Suppressor macrophage (primary cell): ENCODE measurements around the gene SLC6A8.

Experiments
- DNase-seq, 4 experiments: peaks; one replicate each; pipeline ENCODE4 v3.0.0-alpha.2; 2020 to 2022

The SLC6A8 gene

DNA sequence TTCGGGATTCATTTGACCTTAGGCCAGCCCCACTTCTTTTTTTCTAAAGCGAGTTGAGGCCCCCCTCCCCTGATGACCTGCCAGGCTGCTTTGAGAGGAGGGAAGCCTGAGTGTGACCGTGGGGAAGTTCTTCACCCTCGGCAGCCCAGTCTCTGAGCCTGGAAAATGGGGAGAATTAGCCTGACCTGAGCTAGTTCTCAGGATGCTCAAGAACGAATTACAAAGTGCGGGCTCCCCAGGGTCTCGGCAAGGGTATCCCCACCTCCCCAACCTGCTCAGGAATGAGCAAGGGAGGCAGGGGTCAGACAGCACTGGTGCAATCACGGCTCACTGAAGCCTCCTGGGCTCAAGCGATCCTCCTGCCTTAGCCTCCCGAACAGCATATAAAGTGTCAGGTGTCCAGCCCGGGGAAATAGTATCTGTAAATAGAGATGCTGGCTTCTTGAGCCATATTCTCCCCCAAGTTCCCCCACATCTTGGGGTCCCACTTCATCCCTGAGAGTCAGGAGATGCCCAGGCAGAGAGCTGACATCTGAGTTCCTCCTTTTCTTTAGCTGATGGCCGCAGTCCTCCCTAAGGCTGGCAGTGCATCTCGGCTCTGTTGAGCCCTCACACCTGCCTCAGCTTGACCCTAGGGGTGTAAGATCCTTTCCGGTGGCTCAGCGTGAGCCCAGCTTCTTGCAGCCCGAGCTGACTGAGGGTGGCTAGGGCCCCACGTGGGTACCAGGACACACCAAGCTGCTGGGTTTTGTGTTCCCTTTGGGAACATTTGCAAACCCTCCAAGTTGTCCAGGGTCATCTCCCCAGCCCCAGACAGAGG is 39.2 kb upstream of the SLC6A8 start:
- no peak for DNase-seq

DNA sequence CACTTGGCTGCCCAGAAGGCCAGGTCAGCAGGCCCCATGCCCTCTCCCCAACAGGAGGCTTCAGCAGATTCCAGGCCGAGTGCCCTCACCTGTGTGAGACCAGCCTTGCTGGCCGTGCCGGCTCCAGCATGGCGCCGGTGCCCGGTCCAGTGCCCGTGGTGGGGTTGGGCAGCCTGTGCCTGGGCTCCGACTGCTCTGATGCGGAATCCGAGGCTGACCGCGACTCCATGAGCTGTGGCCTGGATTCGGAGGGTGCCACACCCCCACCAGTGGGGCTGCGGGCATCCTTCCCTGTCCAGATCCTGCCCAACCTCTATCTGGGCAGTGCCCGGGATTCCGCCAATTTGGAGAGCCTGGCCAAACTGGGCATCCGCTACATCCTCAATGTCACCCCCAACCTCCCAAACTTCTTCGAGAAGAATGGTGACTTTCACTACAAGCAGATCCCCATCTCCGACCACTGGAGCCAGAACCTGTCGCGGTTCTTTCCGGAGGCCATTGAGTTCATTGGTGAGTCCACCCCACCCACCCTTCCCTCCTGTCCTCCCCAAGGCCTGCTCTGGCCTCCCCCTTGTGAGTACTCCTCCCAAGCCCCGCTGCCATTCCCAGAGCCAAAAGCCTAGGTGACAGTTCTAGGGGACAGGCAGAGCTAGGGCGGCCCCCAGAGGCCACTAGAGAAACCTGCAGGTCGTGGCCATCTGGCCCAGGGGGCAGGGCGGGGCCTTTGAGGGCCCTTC is 38.4 kb upstream of the SLC6A8 start:
- peak; percentile 40 to 78 (median 61) for DNase-seq

DNA sequence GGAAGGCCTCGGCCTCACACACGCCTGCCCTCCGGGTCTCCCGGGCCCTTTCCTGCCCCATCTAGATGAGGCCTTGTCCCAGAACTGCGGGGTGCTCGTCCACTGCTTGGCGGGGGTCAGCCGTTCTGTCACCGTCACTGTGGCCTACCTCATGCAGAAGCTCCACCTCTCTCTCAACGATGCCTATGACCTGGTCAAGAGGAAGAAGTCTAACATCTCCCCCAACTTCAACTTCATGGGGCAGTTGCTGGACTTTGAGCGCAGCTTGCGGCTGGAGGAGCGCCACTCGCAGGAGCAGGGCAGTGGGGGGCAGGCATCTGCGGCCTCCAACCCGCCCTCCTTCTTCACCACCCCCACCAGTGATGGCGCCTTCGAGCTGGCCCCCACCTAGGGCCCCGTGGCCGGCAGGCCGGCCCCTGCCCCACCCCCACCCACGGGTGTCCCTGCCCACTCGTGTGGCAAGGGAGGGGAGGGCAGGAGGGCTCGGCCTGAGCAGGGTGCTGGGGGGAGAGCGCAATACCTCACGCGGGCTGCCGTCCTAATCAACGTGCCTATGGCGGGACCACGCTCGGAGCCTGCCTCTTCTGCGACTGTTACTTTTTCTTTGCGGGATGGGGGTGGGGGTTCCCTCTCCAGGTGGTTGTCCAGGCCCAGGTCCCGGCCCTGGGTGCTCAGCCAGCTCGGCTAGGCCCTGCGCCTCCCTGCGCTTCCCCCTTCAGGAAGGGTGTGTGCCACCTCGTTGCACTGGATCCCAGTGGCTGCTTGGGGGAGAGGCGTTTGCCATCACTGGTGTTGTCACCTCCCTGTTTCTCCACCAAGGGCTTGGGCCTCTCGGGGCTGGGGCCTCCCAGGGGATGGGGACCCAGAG is 37.6 kb upstream of the SLC6A8 start:
- no peak for DNase-seq

GRCh38 chrX:153650959-153651358 is 36.8 kb upstream of the SLC6A8 start:
- no peak for DNase-seq

DNA sequence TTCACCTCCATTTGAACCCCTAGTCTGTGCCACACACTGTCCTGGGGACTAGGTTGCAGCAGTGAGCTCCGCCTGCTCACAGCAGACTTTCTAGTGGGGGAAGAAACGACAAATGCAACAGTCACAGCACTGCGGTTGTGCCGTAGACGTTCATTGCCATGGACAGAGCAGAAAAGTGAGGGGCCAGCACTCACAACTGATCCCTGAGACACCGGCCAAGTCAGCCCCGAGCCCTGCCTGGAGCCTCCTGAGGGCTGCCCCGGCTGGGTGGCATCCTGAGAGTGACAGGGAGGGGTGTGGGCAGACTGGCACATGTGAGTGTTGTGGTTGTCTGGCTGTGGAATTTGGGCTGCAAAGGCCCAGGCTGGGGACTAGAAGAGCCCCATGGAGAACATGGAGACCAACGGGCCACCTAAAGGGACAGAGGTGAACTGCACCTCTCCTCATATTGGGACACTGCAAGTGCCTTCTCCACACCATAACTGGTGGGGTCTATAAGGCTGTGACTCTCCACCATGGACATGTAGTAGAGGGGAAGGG is 36.1 kb upstream of the SLC6A8 start:
- peak in 3 of 4 experiments; percentile 9 to 32 (median 27) for DNase-seq

DNA sequence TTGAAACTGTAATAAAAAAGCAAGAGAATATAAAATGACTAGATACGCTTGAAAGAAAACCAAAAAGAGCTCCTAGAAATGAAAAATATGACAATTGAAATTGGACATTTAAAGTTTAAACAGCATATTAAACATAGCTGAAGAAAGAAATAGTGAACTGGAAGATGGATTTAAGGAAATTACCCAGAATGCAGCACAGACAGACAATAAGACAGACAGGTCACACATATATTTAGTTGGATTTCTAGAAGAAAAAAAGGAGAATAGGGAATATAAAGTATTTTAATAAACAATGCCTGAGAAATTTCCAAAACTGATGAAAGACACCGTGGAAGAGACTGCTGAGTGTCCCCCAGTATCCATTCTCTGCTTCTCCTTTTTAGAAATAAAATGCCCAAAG is 34.2 kb upstream of the SLC6A8 start:
- no peak for DNase-seq

GRCh38 chrX:153657161-153657560 is 30.6 kb upstream of the SLC6A8 start:
- DNase-seq: no peak

- DNase-seq: no peak
Observed at GRCh38 chrX:153659268-153659667, 28.5 kb upstream of the SLC6A8 start.

DNA sequence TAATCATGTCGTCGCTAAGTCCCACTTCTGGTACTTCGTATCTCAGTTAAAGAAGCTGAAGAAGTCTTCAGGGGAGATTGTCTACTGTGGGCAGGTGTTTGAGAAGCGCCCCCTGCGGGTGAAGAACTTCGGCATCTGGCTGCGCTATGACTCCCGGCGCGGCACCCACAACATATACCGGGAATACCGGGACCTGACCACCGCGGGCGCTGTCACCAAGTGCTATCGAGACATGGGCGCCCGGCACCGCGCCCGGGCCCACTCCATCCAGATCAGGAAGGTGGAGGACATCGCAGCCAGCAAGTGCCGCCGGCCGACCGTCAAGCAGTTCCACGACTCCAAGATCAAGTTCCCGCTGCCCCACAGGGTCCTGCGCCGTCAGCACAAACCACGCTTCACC is 25.5 kb upstream of the SLC6A8 start:
- peak; percentile 34 to 69 (median 52) for DNase-seq

DNA sequence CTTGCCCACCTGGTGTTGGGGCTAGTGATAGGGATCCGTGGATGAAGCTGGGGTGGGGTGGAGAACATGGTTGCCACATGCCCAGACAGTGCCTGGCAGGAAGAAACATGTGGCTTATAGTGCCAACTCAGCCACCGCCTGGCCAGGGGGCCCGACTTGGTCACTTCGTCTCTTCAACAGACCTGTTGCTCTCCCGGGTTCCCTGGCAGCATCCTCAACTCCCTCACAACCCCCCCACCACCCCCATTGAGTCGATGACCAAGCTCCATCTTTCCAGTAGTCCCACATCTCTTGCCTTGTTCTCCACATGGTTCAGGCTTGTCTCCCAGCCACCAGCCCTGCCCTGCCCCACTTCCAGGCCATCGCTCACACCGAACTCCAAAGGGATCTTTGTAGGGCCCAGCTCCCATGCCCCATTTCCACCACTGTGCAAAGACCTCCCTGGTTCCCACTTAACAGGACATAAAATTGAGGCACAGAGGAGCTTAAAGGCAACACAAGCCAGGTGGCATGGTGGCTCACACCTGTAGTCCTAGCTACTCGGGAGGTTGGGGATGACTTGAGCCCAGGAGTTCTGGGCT is 21.9 kb upstream of the SLC6A8 start:
- no peak for DNase-seq

DNA sequence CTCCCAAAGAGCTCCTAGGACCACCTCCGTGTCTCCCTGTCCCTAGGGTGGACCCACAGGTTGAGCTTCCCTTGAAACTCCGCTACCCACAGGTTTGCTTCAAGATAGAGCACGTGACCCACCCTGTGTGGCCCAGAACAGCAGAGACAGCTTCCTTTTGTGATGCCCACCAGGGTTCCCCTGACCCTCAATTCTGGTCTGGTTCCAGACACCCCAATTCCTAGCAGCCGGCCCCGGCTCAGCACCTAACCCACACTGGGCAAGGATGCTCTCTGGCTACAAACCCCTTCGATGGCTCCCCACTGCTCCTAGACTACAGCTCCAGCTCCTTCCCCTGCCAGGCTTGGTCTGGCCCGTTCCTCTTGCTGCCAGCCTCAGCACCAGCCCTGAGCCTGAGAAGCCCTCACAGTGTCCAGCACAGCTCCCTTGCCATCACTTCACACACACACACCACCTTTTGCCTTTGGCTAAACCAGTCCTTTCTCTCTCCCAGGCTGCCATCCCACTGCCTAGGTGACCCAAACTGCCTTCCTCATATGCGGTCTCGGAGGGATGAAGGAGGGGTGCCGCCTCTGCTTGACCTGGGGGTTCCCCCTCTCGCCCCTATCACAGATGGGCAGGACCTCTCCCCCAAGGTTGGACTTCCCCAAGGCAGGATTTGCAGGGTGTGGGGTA is 20.3 kb upstream of the SLC6A8 start:
- no peak for DNase-seq

DNA sequence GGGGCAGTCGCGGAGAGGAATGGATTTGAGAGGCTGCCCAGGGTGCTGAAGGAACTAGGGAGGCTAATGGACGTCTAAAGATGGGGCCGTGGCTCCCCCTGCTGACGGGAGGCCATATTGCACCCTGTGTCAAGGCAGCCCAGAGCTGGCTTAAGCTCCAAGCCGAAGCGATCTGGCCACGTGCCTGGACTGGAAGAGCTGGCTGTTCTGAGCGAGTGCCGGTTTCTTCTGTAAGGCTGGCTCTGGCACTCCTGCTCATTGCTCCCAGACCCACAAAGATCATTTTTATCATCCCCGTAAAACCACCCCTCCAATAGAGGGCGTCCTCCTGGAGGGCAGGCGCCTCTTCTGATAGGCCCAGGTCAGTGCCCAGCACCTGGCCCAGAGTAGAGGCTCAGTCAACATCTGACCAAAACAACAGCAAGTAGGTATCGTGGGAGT is 19.8 kb upstream of the SLC6A8 start:
- peak; percentile 79 to 90 (median 86) for DNase-seq

DNA sequence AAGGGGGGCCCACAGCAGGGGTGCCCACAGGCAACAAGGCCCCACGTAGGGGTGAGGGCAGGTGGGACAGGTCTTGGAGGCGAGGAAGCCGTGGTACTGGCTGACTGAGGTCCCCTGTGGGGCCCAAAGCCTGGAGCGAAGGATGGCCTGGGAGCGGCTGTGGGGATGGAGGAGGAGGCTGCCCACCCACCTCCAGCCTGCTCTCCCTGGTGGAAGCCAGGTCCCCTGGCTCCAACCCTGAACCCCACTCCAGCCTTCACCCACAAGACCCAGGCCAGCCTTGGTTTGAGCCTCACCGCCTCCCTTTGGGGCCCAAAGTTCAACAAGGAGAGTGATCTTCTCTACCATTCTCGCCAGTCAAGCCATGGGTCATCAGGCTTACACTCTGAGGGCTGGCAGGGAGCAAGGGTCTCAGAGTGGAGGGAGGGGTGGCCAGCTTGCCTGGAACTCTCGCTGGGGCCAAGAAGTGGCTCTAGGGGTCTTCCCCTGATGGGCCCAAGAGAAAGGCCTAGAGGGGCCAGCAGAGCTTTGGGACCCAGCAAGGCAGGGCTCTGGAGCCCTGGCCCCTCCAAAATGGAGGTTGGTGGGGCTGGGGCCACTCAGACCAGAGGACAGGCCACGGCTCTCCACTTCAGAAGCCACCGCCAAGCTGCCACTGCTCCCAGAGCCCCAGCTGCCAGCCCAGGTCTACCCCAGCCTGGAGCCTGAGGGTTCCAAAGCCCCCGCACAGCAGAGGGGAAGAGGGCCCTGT is 19.1 kb upstream of the SLC6A8 start:
- DNase-seq: no peak

- peak; percentile 31 to 60 (median 46) for DNase-seq
Observed at GRCh38 chrX:153669174-153669890, 18.4 kb upstream of the SLC6A8 start.

DNA sequence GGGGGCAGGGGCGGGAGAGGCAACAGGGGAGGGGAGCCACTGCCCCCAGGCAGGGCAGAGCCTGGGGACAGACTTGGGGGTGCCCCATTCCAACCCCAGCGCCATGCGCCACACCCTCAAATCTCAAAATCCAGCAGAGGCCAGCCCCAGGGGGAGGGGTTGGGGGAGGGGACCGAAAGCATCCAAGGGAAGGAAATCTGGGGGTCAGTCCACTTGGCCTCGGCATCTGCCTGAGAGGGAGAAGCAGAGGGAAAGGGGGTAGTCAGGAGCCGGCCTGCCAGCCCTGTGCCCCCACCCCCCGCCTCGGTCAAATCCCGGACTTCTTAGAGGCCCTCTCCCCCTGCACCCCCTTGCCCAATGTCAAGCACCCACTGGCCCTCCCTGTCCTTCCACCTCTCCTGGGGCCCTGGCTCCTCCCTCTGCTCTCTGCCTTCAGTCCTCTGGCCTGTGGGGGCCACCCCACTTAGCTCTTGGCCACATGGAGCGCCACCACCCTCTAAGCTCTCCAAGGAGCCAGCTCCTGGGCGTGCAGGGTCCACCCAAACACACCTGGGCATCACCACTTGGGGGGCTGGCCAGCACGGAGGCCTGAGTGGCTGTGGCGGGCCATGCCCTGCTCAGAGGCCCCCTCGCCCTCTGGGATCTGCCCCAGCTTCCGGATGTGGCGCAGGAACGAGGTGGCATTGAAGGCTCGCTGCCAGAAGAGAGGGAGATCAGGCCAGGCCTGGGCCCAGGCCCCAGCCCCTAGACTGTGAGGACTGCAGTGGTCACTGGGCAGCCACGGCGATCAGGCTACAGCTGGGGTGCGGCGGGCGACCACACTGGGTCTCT is 17.6 kb upstream of the SLC6A8 start:
- no peak for DNase-seq

- no peak for DNase-seq
Observed at GRCh38 chrX:153670748-153671588, 16.8 kb upstream of the SLC6A8 start.

GRCh38 chrX:153671589-153672530 is 15.9 kb upstream of the SLC6A8 start:
- no peak for DNase-seq
